ENCODE measurements around the gene CPT1C. TPM values are rescaled to one million over a fixed set of nuclear protein-coding genes. Genes with fewer than 3 reads are reported as not detected.

The CPT1C gene
- total and polyA plus RNA-seq, 2 of the 8 experiments (the other 6 are each of a cell fraction or from before 2014, with no cell fraction given) = 79.6 to 91.8 TPM

DNA sequence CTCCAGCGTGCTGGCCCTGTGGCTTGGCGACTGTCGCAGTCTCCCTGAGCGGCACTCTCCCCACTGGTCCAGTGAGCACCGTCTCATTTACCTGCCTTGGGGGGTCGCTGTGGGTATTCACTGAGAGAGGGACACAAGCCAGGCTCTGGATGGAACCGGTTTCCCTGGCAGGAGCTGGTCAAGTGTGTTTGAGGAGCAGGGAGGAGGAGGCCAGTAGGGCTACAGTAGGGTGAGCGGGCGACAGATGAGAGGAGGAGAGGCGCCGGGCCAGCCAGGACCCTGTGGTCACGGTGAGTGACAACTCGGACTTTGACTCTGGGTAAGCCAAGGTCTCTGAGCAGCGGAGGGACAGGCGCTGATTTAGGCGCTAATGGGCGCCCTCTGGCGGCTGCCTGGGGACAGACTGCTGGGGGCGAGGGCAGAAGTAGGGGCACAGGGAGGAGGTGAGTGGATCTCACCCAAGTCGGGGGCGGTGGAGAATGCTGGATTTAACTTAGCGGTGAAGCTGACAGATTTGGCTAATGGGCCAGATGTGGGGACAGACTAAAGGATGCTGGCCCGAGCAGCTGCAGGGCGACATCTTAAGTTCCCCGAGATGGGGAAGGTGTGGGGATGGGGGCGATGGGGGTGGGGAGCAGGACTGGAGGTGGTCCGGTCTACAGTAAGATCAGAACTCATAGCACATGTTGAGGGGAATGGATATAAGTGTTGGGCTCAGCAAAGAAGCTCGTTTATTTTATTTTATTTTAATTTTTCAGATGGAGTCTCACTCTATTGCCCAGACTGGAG, 18.6 kb upstream of the CPT1C start (continued):
- TF ChIP-seq, protein P1, sequence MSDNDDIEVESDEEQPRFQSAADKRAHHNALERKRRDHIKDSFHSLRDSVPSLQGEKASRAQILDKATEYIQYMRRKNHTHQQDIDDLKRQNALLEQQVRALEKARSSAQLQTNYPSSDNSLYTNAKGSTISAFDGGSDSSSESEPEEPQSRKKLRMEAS (IDR thresholded peaks at IDR 0.05) = peak; percentile 53
- TF ChIP-seq SIX5 (IDR thresholded peaks at IDR 0.05; ENCODE audit: low read depth, low read length) (no peak), POU5F1 (IDR thresholded peaks at IDR 0.05; ENCODE audit: low read depth, low read length) (no peak), CEBPB (IDR thresholded peaks at IDR 0.05; ENCODE audit: low read depth, low read length) (no peak), GTF2F1 (IDR thresholded peaks at IDR 0.05; ENCODE audit: borderline replicate concordance, low read depth, low read length) (no peak), EZH2 (IDR thresholded peaks at IDR 0.05; ENCODE audit: low read depth, low read length, severe bottlenecking) (no peak), RNF2 (IDR thresholded peaks at IDR 0.05; ENCODE audit: borderline replicate concordance, low read depth, low read length, missing control alignments, poor library complexity, severe bottlenecking) (no peak), CBX8 (IDR thresholded peaks at IDR 0.05; ENCODE audit: borderline replicate concordance, low read depth, low read length) (no peak), FOSL1 (IDR thresholded peaks at IDR 0.05; ENCODE audit: insufficient read depth, low read depth, low read length) (no peak), JUND (IDR thresholded peaks at IDR 0.05; ENCODE audit: low read length) (no peak), SUZ12 (IDR thresholded peaks at IDR 0.05; ENCODE audit: low read length) (no peak), EP300 (IDR thresholded peaks at IDR 0.05; ENCODE audit: borderline replicate concordance in 1 of 2, low read depth in 2 of 2, low read length in 2 of 2) (no peak), CREB1 (IDR thresholded peaks at IDR 0.05) (no peak), TEAD4 (IDR thresholded peaks at IDR 0.05; ENCODE audit: low read depth, low read length) (no peak), POLR2A (IDR thresholded peaks at IDR 0.05; ENCODE audit: control extremely low read depth in 1 of 2, low read depth in 2 of 2, low read length in 2 of 2) (no peak), SIRT6 (IDR thresholded peaks at IDR 0.05; ENCODE audit: low read length) (no peak), HDAC2 (IDR thresholded peaks at IDR 0.05; ENCODE audit: borderline replicate concordance in 1 of 2, low read depth in 2 of 2, low read length in 2 of 2) (no peak), TBP (IDR thresholded peaks at IDR 0.05; ENCODE audit: low read depth, low read length) (no peak), SP1 (IDR thresholded peaks at IDR 0.05; ENCODE audit: low read depth, low read length) (no peak), SRF (IDR thresholded peaks at IDR 0.05; ENCODE audit: low read depth, low read length) (no peak), JUN (IDR thresholded peaks at IDR 0.05; ENCODE audit: low read depth, low read length) (no peak), CHD1 (IDR thresholded peaks at IDR 0.05; ENCODE audit: low read depth, low read length) (no peak), NANOG (IDR thresholded peaks at IDR 0.05; ENCODE audit: insufficient read depth, low read depth, low read length, poor library complexity, severe bottlenecking) (no peak)

Measured in H1 (cell line).